ENCODE results near the gene RDH13. TPM values are rescaled to one million over a fixed set of nuclear protein-coding genes. Genes with fewer than 3 reads are reported as not detected.

The RDH13 gene
- total RNA-seq, 2 donors from 2014 or later = 39.5 to 93.0 TPM

DNA sequence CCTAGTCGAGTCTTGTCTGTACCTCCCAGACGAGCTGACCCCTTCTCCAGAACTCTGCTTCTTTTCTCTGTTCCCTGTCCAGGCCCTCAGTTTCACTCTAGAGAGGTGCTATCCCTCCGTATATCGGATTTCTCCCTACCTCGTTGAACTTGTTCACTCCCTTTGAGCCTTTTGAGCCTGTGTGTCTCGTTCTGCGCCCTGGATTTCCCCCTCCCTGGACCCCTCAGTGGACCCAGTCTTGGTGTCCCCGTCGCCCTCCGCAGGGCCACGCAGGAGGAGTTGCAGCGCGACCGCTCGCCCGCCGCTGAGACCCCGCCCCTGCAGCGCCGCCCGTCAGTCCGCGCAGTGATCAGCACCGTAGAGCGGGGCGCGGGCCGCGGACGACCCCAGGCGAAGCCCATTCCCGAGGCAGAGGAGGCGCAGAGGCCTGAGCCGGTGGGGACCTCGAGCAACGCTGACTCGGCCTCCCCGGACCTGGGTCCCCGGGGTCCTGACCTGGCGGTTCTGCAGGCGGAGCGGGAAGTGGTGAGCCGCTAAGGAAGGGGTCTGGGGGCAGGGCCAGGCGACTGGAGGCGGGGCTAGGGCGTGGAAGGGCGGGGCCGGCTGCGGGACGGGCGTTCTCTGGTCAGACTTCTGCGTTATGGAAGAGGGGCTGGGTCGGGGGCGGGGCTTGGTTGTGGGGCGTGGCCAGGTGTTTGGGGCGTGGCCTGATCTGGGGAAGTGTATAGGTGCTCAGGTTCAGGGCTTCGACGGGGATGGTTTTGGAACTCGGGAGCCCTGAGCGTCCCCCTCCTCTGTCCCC lies 18.2 kb upstream of the RDH13 start:
- peak; percentile 96 for DNase-seq
- Histone ChIP-seq H3K27me3 (peaks cover 14% of the 10 kb centered on the region), H3K9ac (ENCODE audit: low read depth in 2 of 2, low read length in 2 of 2) (peak overlapping the region; percentile 70 to 91), H3K27ac (peak overlapping the region; percentile 72), H3K36me3 (no peaks in the 10 kb centered on the region), H3K9me3 (no peaks in the 10 kb centered on the region), H3K4me1 (no peaks in the 10 kb centered on the region), H3K4me3 (peak overlapping the region; percentile 60)
- TF ChIP-seq, protein P1, sequence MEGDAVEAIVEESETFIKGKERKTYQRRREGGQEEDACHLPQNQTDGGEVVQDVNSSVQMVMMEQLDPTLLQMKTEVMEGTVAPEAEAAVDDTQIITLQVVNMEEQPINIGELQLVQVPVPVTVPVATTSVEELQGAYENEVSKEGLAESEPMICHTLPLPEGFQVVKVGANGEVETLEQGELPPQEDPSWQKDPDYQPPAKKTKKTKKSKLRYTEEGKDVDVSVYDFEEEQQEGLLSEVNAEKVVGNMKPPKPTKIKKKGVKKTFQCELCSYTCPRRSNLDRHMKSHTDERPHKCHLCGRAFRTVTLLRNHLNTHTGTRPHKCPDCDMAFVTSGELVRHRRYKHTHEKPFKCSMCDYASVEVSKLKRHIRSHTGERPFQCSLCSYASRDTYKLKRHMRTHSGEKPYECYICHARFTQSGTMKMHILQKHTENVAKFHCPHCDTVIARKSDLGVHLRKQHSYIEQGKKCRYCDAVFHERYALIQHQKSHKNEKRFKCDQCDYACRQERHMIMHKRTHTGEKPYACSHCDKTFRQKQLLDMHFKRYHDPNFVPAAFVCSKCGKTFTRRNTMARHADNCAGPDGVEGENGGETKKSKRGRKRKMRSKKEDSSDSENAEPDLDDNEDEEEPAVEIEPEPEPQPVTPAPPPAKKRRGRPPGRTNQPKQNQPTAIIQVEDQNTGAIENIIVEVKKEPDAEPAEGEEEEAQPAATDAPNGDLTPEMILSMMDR (IDR thresholded peaks at IDR 0.05) = no peak
- intact Hi-C loops (cut with DNase I) = no loop called here

DNA sequence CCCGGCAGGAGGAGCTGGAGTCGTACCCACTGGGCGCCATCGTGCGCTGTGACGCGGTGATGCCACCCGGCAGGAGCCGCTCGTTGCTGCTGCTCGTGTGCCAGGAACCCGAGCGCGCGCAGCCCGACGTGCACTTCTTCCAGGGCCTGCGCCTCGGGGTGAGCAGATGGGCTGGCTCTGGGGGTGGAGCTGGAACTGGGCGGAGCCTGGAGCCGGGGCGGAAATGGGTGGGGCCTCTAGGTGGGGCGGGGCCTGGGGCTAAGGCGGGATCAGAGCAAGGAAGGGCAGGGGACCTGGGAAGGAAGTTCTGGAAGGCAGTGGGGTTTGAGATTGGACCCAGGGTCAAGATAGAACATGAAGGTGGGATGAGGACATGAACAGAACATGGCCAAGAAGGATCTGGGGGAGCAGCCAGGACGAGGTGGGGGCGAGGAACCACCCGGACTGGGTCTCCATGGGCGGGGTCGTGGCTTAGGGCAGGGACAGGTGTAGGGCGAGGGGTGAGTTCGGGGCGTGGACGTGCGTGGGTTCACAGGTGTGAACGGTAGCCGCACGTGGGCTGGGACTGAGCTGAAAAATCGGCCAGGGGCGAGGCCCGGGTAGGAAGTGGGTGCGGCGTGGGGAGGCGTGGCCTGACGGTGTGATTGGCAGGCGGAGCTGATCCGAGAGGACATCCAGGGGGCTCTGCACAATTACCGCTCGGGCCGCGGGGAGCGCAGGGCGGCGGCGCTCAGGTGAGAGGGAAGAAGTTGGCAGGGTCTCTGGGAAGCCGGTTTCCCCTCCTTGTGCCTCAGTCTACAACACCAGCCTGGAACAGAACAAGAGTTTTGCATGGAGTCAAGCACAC lies 17.4 kb upstream of the RDH13 start:
- H3K36me3 ChIP-seq = no peaks in the 10 kb centered on the region
- H3K27me3 ChIP-seq = peaks cover 12% of the 10 kb centered on the region
- TF ChIP-seq, protein P1 (IDR thresholded peaks at IDR 0.05) = no peak
- H3K9me3 ChIP-seq = no peaks in the 10 kb centered on the region
- H3K4me1 ChIP-seq = no peaks in the 10 kb centered on the region
- H3K27ac ChIP-seq = peak overlapping the region; percentile 72
- intact Hi-C loops (cut with DNase I) = no loop called here
- peak; percentile 94 for DNase-seq
- H3K9ac ChIP-seq (ENCODE audit: low read depth in 2 of 2, low read length in 2 of 2) = peak overlapping the region; percentile 70 to 91
- H3K4me3 ChIP-seq = peak overlapping the region; percentile 60

DNA sequence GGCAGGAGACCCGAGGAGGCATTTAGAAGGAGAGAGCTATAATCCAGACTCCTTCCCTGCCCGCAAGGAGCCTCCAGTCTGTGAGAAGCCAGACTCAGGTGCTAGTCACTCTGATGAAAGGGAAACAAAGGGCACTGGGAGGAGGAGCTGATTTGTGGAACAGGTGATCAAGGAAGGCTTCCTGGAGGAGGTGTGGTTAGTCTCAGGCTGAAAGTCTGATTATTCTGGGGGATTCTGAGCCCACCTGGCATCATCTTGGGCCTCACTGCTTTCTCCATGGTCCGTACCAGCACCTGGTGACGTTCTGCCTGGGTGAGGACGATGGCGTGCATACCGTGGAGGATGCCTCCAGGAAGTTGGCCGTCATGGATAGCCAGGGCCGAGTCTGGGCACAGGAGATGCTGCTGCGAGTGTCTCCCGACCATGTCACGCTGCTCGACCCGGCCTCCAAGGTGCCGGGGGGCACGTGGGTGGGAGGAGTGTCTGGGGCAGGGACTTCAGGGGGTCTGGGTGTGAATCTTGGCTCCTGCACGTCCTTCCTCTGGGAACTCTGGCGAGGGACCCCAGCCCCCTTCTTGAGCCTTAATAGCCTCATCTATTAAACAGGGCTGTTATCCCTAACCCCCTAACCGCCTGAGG lies 16.6 kb upstream of the RDH13 start:
- intact Hi-C loops (cut with DNase I) = no loop called here
- Histone ChIP-seq H3K9me3 (no peaks in the 10 kb centered on the region), H3K27me3 (peaks cover 12% of the 10 kb centered on the region), H3K4me1 (no peaks in the 10 kb centered on the region), H3K9ac (ENCODE audit: low read depth in 2 of 2, low read length in 2 of 2) (peak overlapping the region in 1 of 2 donors; percentile 23), H3K36me3 (no peaks in the 10 kb centered on the region), H3K4me3 (peak overlapping the region; percentile 60), H3K27ac (peak overlapping the region; percentile 72)
- TF ChIP-seq, protein P1 (IDR thresholded peaks at IDR 0.05) = no peak
- no peak for DNase-seq

DNA sequence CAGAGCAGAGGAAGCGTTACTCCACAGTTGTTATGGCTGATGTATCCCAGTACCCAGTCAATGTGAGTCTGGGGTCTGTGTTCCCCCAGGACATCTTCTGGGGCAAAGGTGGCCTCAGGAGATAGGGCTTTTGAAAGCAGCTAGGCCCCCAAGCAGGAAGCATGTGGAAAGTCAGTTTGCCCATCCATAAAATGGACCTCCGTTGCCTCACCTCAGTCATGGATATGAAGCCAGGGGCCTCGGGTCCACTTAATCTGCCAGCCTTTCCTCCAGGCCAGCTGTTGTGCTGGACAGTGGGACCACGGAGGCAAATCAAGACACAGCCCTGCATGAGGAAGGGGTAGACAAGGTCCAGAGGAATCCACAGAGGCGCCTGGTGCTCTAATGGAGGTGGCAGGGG lies 16.0 kb upstream of the RDH13 start:
- Histone ChIP-seq H3K4me1 (no peaks in the 10 kb centered on the region), H3K27ac (no peak overlapping the region), H3K4me3 (no peak overlapping the region), H3K9ac (ENCODE audit: low read depth in 2 of 2, low read length in 2 of 2) (no peak overlapping the region), H3K36me3 (no peaks in the 10 kb centered on the region), H3K27me3 (peaks cover 12% of the 10 kb centered on the region), H3K9me3 (no peaks in the 10 kb centered on the region)
- intact Hi-C loops (cut with DNase I) = no loop called here
- no peak for DNase-seq
- TF ChIP-seq, protein P1 (IDR thresholded peaks at IDR 0.05) = no peak

DNA sequence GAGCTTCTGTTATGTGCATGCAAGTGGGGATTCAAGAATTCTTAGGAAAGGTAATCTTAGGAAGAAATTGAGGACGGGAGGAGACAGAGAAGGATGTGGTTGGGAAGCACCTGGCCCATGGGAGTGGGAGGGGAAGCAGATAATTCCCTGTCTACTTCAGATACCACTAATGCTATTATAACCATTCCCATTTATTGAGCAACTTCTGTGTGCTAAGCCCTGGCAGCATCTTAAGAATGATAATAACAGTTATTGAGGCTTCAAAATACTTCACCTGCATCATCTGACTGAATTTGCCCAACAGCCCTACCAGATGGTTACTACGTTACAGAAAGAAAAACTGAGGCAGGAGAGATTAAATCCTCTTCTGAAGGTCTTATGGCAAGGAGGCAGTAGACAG lies 14.2 kb upstream of the RDH13 start:
- TF ChIP-seq, protein P1 (IDR thresholded peaks at IDR 0.05) = no peak
- Histone ChIP-seq H3K9me3 (no peaks in the 10 kb centered on the region), H3K4me1 (no peaks in the 10 kb centered on the region), H3K27me3 (peaks cover 4% of the 10 kb centered on the region), H3K4me3 (no peak overlapping the region), H3K27ac (no peak overlapping the region), H3K36me3 (no peaks in the 10 kb centered on the region), H3K9ac (ENCODE audit: low read depth in 2 of 2, low read length in 2 of 2) (no peak overlapping the region)
- DNase-seq = no peak
- intact Hi-C loops (cut with DNase I) = no loop called here
